Osteocyte (in vitro differentiated cells): ENCODE measurements around the gene CTIF. TPM values are rescaled to one million over a fixed set of nuclear protein-coding genes. Genes with fewer than 3 reads are reported as not detected.
A peak's percentile ranks its signal among the peaks of the same experiment; 100 is the strongest.

ENCODE experiments used
- DNase-seq: peaks from one replicate; pipeline ENCODE4 v3.0.0; 2021; ENCODE audit warnings: mixed read lengths; ENCODE audit not compliant: unreplicated experiment; ENCODE audit errors: extremely low spot score
- H3K27ac Mint-ChIP-seq: one replicate; pipeline ENCODE4 v1.8.0; 2021; ENCODE audit warnings: mild to moderate bottlenecking, mixed read lengths; ENCODE audit not compliant: unreplicated experiment
- H3K27me3 Mint-ChIP-seq: one replicate; pipeline ENCODE4 v1.8.0; 2021; ENCODE audit warnings: mixed read lengths; ENCODE audit not compliant: unreplicated experiment
- H3K36me3 Mint-ChIP-seq: one replicate; pipeline ENCODE4 v1.8.0; 2021; ENCODE audit warnings: mixed read lengths; ENCODE audit not compliant: unreplicated experiment
- H3K4me1 Mint-ChIP-seq: one replicate; pipeline ENCODE4 v1.8.0; 2021; ENCODE audit warnings: mixed read lengths; ENCODE audit not compliant: unreplicated experiment
- H3K4me3 Mint-ChIP-seq: one replicate; pipeline ENCODE4 v1.8.0; 2021; ENCODE audit warnings: mild to moderate bottlenecking, moderate library complexity, mixed read lengths; ENCODE audit not compliant: unreplicated experiment
- H3K9me3 Mint-ChIP-seq: one replicate; pipeline ENCODE4 v1.8.0; 2021; ENCODE audit warnings: mixed read lengths; ENCODE audit not compliant: unreplicated experiment
- CTCF ChIP-seq: fragments of 200-600 bp; sonication (generic); IDR thresholded peaks from 2 replicates; pipeline ENCODE4 v1.5.0; 2021; ENCODE audit warnings: antibody characterized with exemption, mild to moderate bottlenecking, moderate library complexity
- total RNA-seq: library from RNA; stranded (reverse); gene quantifications from 2 replicates; pipeline ENCODE4 v1.2.1, GENCODE V29; 2021

CTIF gene
- total RNA-seq, 1 donor from 2014 or later, result 172 TPM

DNA sequence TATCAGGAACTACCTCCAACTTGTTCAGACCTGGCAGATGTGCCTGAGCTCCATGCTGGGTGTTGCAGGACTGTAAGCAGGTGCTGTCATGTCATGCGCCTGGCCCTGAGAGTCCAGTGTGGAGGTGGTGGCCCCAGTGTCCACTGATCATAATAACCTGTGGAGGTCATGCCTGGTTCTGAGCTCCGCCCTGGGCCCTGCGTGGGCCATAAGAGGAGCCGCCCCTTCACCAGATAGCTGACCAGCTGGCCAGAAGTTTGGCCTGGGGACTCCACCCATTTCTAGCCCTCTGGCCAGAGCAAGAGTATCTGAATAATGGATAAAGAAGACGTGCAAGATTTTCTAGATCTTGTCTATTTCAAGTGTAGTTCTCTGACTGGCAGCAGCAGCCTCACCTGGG, 72.4 kb downstream of the CTIF start:
- H3K4me3 Mint-ChIP-seq, result no peak overlapping the region
- H3K27ac Mint-ChIP-seq, result no peak overlapping the region
- no peaks in the 10 kb centered on the region for H3K27me3 Mint-ChIP-seq
- no peak for TF ChIP-seq CTCF
- H3K4me1 Mint-ChIP-seq, result peaks cover 86% of the 10 kb centered on the region
- no peaks in the 10 kb centered on the region for H3K9me3 Mint-ChIP-seq
- DNase-seq, result no peak
- H3K36me3 Mint-ChIP-seq, result peaks cover 7% of the 10 kb centered on the region

DNA sequence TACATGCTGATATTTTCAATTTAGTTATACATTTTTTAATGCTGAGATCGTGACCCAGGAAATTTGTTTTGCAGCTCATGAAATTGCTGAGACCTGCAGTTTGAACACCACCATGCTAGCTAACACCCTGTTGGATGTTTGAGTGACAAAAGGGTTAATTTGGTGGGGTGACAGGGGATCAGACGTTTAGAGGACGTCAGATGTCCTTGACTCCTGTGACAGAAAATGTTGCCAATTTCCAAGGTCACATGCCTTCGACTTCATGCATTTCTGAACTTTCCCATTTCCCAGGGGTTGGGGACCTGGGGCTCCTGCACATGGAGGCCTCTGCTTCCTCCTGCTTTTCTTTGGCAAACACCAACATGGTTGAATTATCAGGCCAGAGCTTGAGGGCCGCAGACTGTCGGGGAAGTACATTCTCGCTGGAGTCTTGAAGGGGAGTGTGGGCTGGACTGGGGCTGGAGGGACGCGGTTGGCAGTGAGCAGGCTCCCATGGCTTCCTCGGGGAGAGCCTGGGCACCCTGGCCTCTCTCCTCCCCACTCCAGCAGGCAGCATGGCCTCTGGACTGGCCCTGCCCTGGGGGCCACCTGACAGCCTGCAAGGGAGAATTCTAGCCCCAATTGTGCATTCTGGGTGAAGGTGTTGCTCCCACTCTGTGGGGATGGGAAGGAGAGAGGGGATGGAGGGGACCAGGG, 73.1 kb downstream of the CTIF start:
- H3K27me3 Mint-ChIP-seq, result no peaks in the 10 kb centered on the region
- H3K4me3 Mint-ChIP-seq, result no peak overlapping the region
- H3K36me3 Mint-ChIP-seq, result peaks cover 7% of the 10 kb centered on the region
- H3K9me3 Mint-ChIP-seq, result no peaks in the 10 kb centered on the region
- H3K27ac Mint-ChIP-seq, result no peak overlapping the region
- DNase-seq, result no peak
- TF ChIP-seq CTCF, result no peak
- peaks cover 86% of the 10 kb centered on the region for H3K4me1 Mint-ChIP-seq

DNA sequence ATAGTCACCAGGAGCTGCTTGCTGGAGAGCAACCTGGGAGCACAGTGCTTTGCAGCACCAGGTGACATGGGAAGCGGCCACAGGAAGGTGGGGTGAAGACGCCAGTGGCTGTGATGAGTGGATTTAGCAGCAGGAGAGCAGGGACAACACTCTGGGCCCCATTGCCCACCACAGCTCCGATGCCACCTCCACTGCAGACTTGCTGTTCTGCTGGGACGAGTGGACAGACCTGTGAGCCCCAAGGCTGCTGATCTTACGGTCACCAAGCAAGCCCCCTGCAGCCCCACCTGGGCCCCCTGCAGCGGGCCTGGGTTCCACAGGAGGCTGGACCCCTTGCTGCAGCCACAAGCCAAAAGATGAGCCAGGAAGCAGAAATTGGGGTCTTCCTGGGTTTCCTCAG, 73.7 kb downstream of the CTIF start:
- Mint-ChIP-seq H3K36me3 (peaks cover 7% of the 10 kb centered on the region), H3K4me3 (no peak overlapping the region), H3K27ac (no peak overlapping the region), H3K4me1 (peaks cover 86% of the 10 kb centered on the region), H3K27me3 (no peaks in the 10 kb centered on the region), H3K9me3 (no peaks in the 10 kb centered on the region)
- no peak for TF ChIP-seq CTCF
- DNase-seq, result no peak

DNA sequence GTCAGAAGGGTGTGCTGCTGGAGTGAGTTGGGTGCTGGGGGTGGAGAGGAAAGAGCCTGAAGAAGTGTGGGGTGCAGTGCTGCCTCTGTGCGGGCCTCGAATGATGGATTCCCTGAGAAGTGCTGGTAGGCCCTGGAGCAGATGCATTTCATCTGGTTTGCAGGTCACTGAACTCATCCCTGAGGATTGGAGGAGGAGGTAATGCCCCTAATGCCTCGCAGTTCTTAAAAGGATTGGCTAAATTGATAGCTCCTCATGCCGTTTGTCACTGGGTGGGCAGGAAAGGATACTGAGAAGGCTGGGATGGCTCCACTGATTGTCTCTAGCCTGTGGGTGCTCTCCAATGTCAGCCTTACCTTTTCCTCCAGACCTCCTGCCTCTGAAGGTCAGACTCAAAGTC, 74.1 kb downstream of the CTIF start:
- Mint-ChIP-seq H3K27me3 (no peaks in the 10 kb centered on the region), H3K9me3 (no peaks in the 10 kb centered on the region), H3K4me3 (no peak overlapping the region), H3K27ac (peak overlapping the region; percentile 18), H3K36me3 (peaks cover 7% of the 10 kb centered on the region), H3K4me1 (peaks cover 86% of the 10 kb centered on the region)
- DNase-seq, result no peak
- TF ChIP-seq CTCF, result no peak

GRCh38 chr18:48613589-48614404, 75.0 kb downstream of the CTIF start:
- peaks cover 7% of the 10 kb centered on the region for H3K36me3 Mint-ChIP-seq
- no peak for DNase-seq
- H3K27ac Mint-ChIP-seq, result peak overlapping the region; percentile 48
- H3K9me3 Mint-ChIP-seq, result no peaks in the 10 kb centered on the region
- no peak for TF ChIP-seq CTCF
- peaks cover 86% of the 10 kb centered on the region for H3K4me1 Mint-ChIP-seq
- H3K27me3 Mint-ChIP-seq, result no peaks in the 10 kb centered on the region
- H3K4me3 Mint-ChIP-seq, result no peak overlapping the region
